GM19239 (cell line): ENCODE results near the gene AQP5.
A peak's percentile ranks its signal among the peaks of the same experiment; 100 is the strongest.

ENCODE experiments used
- DNase-seq: peaks from one replicate; pipeline ENCODE4 v3.0.0; 2011; ENCODE audit warnings: low spot score; ENCODE audit not compliant: insufficient read length
- FAIRE-seq: peaks from 2 replicates; lab custom pipeline; 2011; peaks lifted over from hg19 to GRCh38; lab: Jason Lieb, UNC

Gene AQP5

DNA sequence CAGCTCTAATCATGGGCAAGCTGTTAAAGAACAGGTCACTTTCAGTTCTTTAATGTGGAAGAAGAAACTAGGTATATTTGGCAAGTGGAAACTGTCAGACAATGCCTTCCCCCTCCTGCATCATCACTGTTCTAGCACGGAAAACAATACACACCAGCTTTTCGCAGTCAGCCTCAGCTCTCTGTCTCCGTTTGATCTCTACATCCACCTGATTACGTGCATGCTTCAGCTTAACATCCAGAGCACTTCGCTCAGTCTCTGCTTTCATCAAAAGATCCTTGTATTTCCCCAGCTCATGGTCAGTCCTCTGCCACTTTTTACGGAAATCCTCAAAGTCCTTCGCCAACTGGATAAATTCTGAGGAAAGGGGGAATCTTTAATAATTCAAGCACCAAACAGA, 44.6 kb downstream of the AQP5 start:
- no peak for FAIRE-seq
- no peak for DNase-seq

- FAIRE-seq (peak; percentile 83), DNase-seq (no peak)
Measured at GRCh38 chr12:50006754-50007442, 45.2 kb downstream of the AQP5 start.

- DNase-seq (no peak), FAIRE-seq (no peak)
Measured at GRCh38 chr12:50013361-50014147, 51.9 kb downstream of the AQP5 start.

GRCh38 chr12:50014342-50014741, 52.7 kb downstream of the AQP5 start:
- FAIRE-seq (no peak), DNase-seq (no peak)
